Daoy (cell line): ENCODE results near the gene ZNF141. TPM values are rescaled to one million over a fixed set of nuclear protein-coding genes. Genes with fewer than 3 reads are reported as not detected.
"Not testable (repeated sequence)": the region's sequence is repeated elsewhere in the genome, so short reads cannot be mapped to it uniquely, and the experiment has no call there.

Source experiments
- DNase-seq: peaks from one replicate; pipeline ENCODE4 v3.0.0-alpha.2; 2015; ENCODE audit warnings: low read depth
- total RNA-seq: library from RNA; depleted of rRNA; stranded (reverse); fragments of >200 nt; shearing (Covaris generic); gene quantifications from 2 replicates; pipeline ENCODE4 v1.2.3, GENCODE V29; 2014; rRNA removed

ZNF141 gene
- total RNA-seq, 1 experiment from 2014 or later, result 5.8 TPM

- DNase-seq, result no peak
These were observed 48.5 kb downstream of the ZNF141 start for GRCh38 chr4:385934-386707.

GRCh38 chr4:386708-387105 is 49.1 kb downstream of the ZNF141 start:
- no peak for DNase-seq

GRCh38 chr4:404006-404405 is 66.4 kb downstream of the ZNF141 start:
- no peak for DNase-seq

GRCh38 chr4:408321-408720 is 70.7 kb downstream of the ZNF141 start:
- DNase-seq, result not testable (repeated sequence)

GRCh38 chr4:422587-422986 is 85.0 kb downstream of the ZNF141 start:
- DNase-seq, result no peak

Other genes starting within 250 kb of the ZNF141 start
- gene ZNF718, start 213.3 kb upstream of the ZNF141 start, total RNA-seq, result 2.1 and 5.5 TPM in 2 replicates
- 0.12 and 1.1 TPM in 2 replicates for gene ZNF732, start 32.3 kb upstream of the ZNF141 start, total RNA-seq
- gene ZNF721, start 161.3 kb downstream of the ZNF141 start, total RNA-seq, result 9.7 and 19.3 TPM in 2 replicates
- gene PIGG, start 161.4 kb downstream of the ZNF141 start, total RNA-seq, result 14.3 and 15.9 TPM in 2 replicates
- not detected in 2 replicates for gene TMEM271, start 238.5 kb downstream of the ZNF141 start, total RNA-seq